ENCODE results near the gene IL7R.

DNA sequence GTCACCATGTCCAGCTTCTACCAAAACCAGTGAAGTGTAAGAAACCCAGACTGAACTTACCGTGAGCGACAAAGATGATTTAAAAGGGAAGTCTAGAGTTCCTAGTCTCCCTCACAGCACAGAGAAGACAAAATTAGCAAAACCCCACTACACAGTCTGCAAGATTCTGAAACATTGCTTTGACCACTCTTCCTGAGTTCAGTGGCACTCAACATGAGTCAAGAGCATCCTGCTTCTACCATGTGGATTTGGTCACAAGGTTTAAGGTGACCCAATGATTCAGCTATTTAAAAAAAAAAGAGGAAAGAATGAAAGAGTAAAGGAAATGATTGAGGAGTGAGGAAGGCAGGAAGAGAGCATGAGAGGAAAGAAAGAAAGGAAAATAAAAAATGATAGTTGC, 19.8 kb downstream of the IL7R start:
- TF ChIP-seq MYNN (tag by site-specific recombination; IDR thresholded peaks at IDR 0.05; ENCODE audit: borderline replicate concordance) (no peak), ZFP37 (tag by site-specific recombination; IDR thresholded peaks at IDR 0.05) (no peak), OVOL3 (tag by site-specific recombination; IDR thresholded peaks at IDR 0.05) (no peak), ZNF777 (tag by site-specific recombination; IDR thresholded peaks at IDR 0.05; ENCODE audit: borderline replicate concordance) (no peak), ZNF426 (tag by site-specific recombination; IDR thresholded peaks at IDR 0.05) (no peak), ZNF544 (tag by site-specific recombination; IDR thresholded peaks at IDR 0.05) (no peak), ZNF184 (tag by site-specific recombination; IDR thresholded peaks at IDR 0.05) (no peak), ZBTB21 (tag by site-specific recombination; IDR thresholded peaks at IDR 0.05) (no peak), REST (tag by site-specific recombination; IDR thresholded peaks at IDR 0.05) (no peak), ZNF510 (tag by site-specific recombination; IDR thresholded peaks at IDR 0.05; ENCODE audit: insufficient replicate concordance) (no peak)
- TF ChIP-seq, protein P1, sequence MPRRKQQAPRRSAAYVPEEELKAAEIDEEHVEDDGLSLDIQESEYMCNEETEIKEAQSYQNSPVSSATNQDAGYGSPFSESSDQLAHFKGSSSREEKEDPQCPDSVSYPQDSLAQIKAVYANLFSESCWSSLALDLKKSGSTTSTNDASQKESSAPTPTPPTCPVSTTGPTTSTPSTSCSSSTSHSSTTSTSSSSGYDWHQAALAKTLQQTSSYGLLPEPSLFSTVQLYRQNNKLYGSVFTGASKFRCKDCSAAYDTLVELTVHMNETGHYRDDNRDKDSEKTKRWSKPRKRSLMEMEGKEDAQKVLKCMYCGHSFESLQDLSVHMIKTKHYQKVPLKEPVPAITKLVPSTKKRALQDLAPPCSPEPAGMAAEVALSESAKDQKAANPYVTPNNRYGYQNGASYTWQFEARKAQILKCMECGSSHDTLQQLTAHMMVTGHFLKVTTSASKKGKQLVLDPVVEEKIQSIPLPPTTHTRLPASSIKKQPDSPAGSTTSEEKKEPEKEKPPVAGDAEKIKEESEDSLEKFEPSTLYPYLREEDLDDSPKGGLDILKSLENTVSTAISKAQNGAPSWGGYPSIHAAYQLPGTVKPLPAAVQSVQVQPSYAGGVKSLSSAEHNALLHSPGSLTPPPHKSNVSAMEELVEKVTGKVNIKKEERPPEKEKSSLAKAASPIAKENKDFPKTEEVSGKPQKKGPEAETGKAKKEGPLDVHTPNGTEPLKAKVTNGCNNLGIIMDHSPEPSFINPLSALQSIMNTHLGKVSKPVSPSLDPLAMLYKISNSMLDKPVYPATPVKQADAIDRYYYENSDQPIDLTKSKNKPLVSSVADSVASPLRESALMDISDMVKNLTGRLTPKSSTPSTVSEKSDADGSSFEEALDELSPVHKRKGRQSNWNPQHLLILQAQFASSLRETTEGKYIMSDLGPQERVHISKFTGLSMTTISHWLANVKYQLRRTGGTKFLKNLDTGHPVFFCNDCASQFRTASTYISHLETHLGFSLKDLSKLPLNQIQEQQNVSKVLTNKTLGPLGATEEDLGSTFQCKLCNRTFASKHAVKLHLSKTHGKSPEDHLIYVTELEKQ (tag by site-specific recombination; IDR thresholded peaks at IDR 0.05; ENCODE audit: borderline replicate concordance): no peak
- TF ChIP-seq, protein P2, sequence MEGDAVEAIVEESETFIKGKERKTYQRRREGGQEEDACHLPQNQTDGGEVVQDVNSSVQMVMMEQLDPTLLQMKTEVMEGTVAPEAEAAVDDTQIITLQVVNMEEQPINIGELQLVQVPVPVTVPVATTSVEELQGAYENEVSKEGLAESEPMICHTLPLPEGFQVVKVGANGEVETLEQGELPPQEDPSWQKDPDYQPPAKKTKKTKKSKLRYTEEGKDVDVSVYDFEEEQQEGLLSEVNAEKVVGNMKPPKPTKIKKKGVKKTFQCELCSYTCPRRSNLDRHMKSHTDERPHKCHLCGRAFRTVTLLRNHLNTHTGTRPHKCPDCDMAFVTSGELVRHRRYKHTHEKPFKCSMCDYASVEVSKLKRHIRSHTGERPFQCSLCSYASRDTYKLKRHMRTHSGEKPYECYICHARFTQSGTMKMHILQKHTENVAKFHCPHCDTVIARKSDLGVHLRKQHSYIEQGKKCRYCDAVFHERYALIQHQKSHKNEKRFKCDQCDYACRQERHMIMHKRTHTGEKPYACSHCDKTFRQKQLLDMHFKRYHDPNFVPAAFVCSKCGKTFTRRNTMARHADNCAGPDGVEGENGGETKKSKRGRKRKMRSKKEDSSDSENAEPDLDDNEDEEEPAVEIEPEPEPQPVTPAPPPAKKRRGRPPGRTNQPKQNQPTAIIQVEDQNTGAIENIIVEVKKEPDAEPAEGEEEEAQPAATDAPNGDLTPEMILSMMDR (tag by site-specific recombination; IDR thresholded peaks at IDR 0.05): no peak
- TF ChIP-seq, protein P3, sequence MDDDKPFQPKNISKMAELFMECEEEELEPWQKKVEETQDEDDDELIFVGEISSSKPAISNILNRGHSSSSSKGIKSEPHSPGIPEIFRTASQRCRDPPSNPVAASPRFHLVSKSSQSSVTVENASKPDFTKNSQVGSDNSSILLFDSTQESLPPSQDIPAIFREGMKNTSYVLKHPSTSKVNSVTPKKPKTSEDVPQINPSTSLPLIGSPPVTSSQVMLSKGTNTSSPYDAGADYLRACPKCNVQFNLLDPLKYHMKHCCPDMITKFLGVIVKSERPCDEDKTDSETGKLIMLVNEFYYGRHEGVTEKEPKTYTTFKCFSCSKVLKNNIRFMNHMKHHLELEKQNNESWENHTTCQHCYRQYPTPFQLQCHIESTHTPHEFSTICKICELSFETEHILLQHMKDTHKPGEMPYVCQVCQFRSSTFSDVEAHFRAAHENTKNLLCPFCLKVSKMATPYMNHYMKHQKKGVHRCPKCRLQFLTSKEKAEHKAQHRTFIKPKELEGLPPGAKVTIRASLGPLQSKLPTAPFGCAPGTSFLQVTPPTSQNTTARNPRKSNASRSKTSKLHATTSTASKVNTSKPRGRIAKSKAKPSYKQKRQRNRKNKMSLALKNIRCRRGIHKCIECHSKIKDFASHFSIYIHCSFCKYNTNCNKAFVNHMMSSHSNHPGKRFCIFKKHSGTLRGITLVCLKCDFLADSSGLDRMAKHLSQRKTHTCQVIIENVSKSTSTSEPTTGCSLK (tag by site-specific recombination; IDR thresholded peaks at IDR 0.05): no peak

Data from HEK293 (cell line).